K562 (cell line): Measurements from ENCODE around the gene BMF. TPM values are rescaled to one million over a fixed set of nuclear protein-coding genes. Genes with fewer than 3 reads are reported as not detected.

ENCODE experiments used
- ATAC-seq: fragments of 200-7000 bp; cut with Tn5 transposase; 3 replicates; pipeline ENCODE4 v1.9.1; 2020; ENCODE audit warnings: moderate library complexity
- BruUV-seq: library from RNA; stranded (reverse); fragments of 400-500 nt; replicated peaks from 2 replicates; lab custom pipeline; 2021; lab: Mats Ljungman, UMichigan
- CTCF ChIA-PET: fragments of 300-600 bp; formaldehyde crosslinking; extraction: SDS; loops from one replicate; lab custom pipeline; 2021; ENCODE audit warnings: low intra/inter-chr PET ratio; lab: Yijun Ruan, JAX
- POLR2A ChIA-PET: fragments of 300-600, 350-650 bp; sonication (Branson Sonifier 250); formaldehyde crosslinking; extraction: SDS; loops from one replicate; lab custom pipeline; 2021; ENCODE audit warnings: antibody characterized with exemption, inconsistent platforms; lab: Yijun Ruan, JAX
- DNase-seq, 4 experiments: peaks; one replicate each; pipeline versions ENCODE4 v3.0.0 to v3.0.0-alpha.2; 2011 to 2018; ENCODE audit warnings: low spot score in 3 of 4, mixed read lengths in 3 of 4; ENCODE audit errors: extremely low read depth in 1 of 4
- FAIRE-seq: peaks from 2 replicates; lab custom pipeline; 2011; peaks lifted over from hg19 to GRCh38; lab: Jason Lieb, UNC
- H2AFZ ChIP-seq: 2 replicates; pipeline ENCODE4 v1.6.0; 2011; ENCODE audit warnings: low read depth, low read length, control low read depth, inconsistent platforms
- H3K27ac ChIP-seq: fragments of 200-600 bp; 3 replicates; pipeline ENCODE4 v1.8.0; 2011; ENCODE audit warnings: low read depth, mild to moderate bottlenecking, control low read depth, inconsistent platforms, low read length, moderate library complexity, mixed read lengths; ENCODE audit errors: extremely low read depth
- H3K27me3 ChIP-seq, 2 experiments: fragments of 300-600 bp in 1 of 2; 2 replicates in 1 of 2; 3 replicates in 1 of 2; pipeline versions ENCODE4 v1.6.0 to v1.8.0; 2011; ENCODE audit warnings: inconsistent platforms in 2 of 2, low read length in 2 of 2, mild to moderate bottlenecking in 1 of 2, mixed read lengths in 1 of 2, moderate library complexity in 1 of 2; ENCODE audit not compliant: control insufficient read depth in 2 of 2, insufficient read depth in 2 of 2
- H3K36me3 ChIP-seq: fragments of 300-600 bp; 3 replicates; pipeline ENCODE4 v1.8.0; 2011; ENCODE audit warnings: mild to moderate bottlenecking, low read length, inconsistent platforms; ENCODE audit not compliant: control insufficient read depth, insufficient read depth
- H3K4me1 ChIP-seq, 2 experiments: fragments of 200-600 bp in 1 of 2; replicated peaks in 1 of 2; 2 replicates in 1 of 2; 3 replicates in 1 of 2; pipeline versions ENCODE4 v1.5.1 to v1.8.0; 2011; ENCODE audit warnings: inconsistent platforms in 2 of 2, low read length in 2 of 2, mild to moderate bottlenecking in 1 of 2, mixed read lengths in 1 of 2, moderate library complexity in 1 of 2; ENCODE audit not compliant: control insufficient read depth in 2 of 2, insufficient read depth in 2 of 2
- H3K4me2 ChIP-seq: 2 replicates; pipeline ENCODE4 v1.6.1; 2011; ENCODE audit warnings: low read length, control low read depth, inconsistent platforms, mixed read lengths; ENCODE audit not compliant: insufficient read depth
- H3K4me3 ChIP-seq: fragments of 200-600 bp; sonication (generic), shearing (Covaris generic); 2 replicates; pipeline ENCODE4 v1.5.1; 2016; ENCODE audit warnings: control low read depth, inconsistent platforms
- H3K79me2 ChIP-seq: fragments of 200-600 bp; 3 replicates; pipeline ENCODE4 v1.8.0; 2011; ENCODE audit warnings: low read length, inconsistent platforms; ENCODE audit not compliant: control insufficient read depth, insufficient read depth
- H3K9ac ChIP-seq, 2 experiments: 2 replicates each; pipeline versions ENCODE4 v1.6.0 to v1.6.1; 2011; ENCODE audit warnings: low read depth in 2 of 2, low read length in 2 of 2, control low read depth in 1 of 2, inconsistent platforms in 1 of 2, mild to moderate bottlenecking in 1 of 2, mixed read lengths in 1 of 2; ENCODE audit not compliant: insufficient read depth in 1 of 2
- H3K9me1 ChIP-seq: one replicate; pipeline ENCODE4 v1.6.0; 2011; ENCODE audit warnings: inconsistent platforms, mild to moderate bottlenecking, low read length, moderate library complexity; ENCODE audit not compliant: control insufficient read depth, insufficient read depth
- H3K9me3 ChIP-seq: replicated peaks from 2 replicates; pipeline ENCODE4 v1.5.1; 2011; ENCODE audit warnings: low read depth, low read length, inconsistent platforms; ENCODE audit not compliant: control insufficient read depth, insufficient read depth
- H4K20me1 ChIP-seq: replicated peaks from 2 replicates; pipeline ENCODE4 v1.6.1; 2011; ENCODE audit warnings: low read length, inconsistent platforms, mixed read lengths; ENCODE audit not compliant: control insufficient read depth, insufficient read depth
- CEBPG ChIP-seq, 3 experiments: fragments of 200-800 bp in 1 of 3; sonication (Bioruptor generic) in 1 of 3; sonication (generic) in 1 of 3; formaldehyde crosslinking in 1 of 3; IDR thresholded peaks in 2 of 3; conservative IDR thresholded peaks in 1 of 3; 2 replicates each; pipeline versions ENCODE4 v1.6.1 to v1.8.0; 2016 to 2022; ENCODE audit warnings: missing compliant biosample characterization in 2 of 3, missing genetic modification characterization in 2 of 3, mild to moderate bottlenecking in 1 of 3, missing genetic modification reagents in 1 of 3
- FOXO4 ChIP-seq: fragments of 450-650 bp; formaldehyde crosslinking; IDR thresholded peaks from 2 replicates; pipeline ENCODE4 v1.4.0; 2020; ENCODE audit warnings: mild to moderate bottlenecking, moderate library complexity
- HBP1 ChIP-seq: fragments of 450-650 bp; formaldehyde crosslinking; IDR thresholded peaks from 2 replicates; pipeline ENCODE4 v1.4.0; 2022; ENCODE audit warnings: missing genetic modification characterization
- PHF20 ChIP-seq: fragments of 450-650 bp; IDR thresholded peaks from 2 replicates; pipeline ENCODE4 v1.6.1; 2018; ENCODE audit not compliant: partially characterized antibody
- SAFB ChIP-seq: fragments of 200-400 bp; formaldehyde crosslinking; IDR thresholded peaks from 2 replicates; pipeline ENCODE4 v1.6.1; 2017; ENCODE audit warnings: low read depth, low read length, borderline replicate concordance
- WGBS: fragments of 100-300 bp; shearing (Covaris generic); methylation state at CpG from one replicate; pipeline ENCODE4 v1.1.6; 2016; ENCODE audit warnings: low coverage, mixed read lengths; ENCODE audit not compliant: insufficient coverage; ENCODE audit errors: missing lambda C conversion rate; 5-methylcytosine and 5-hydroxymethylcytosine counted together
- in situ Hi-C: fragments of 300-500 bp; cut with MboI; formaldehyde crosslinking; loops from 4 replicates; pipeline ENCODE4 v1.15.0; 2018; ENCODE audit warnings: inconsistent platforms, mixed read lengths
- intact Hi-C: fragments of 100-400 bp; cut with micrococcal nuclease; formaldehyde crosslinking; loops from 2 replicates; pipeline ENCODE4 v1.14.2; 2022
- polyA plus RNA-seq, 8 experiments: library from polyadenylated mRNA; depleted of rRNA in 4 of 8; stranded (reverse) in 5 of 8; unstranded in 3 of 8; fragments of >200 nt; fragmentation: Nextera tagmentation in 2 of 8; fragmentation: Illumina TruSeq in 1 of 8; extraction: Ambion mirVana in 2 of 8; extraction: Trizol in 1 of 8; gene quantifications; 2 replicates each; pipeline versions ENCODE4 v1.2.1 to v1.2.3, GENCODE V29; 2011 to 2014; ENCODE audit warnings: inconsistent platforms in 1 of 8, missing spikeins in 1 of 8
- total RNA-seq, 7 experiments: library from RNA; depleted of rRNA in 6 of 7; stranded (reverse); fragments of >200 nt in 6 of 7; fragmentation: Illumina TruSeq in 2 of 7; extraction: Trizol in 2 of 7; gene quantifications; 2 replicates each; pipeline versions ENCODE4 v1.2.1 to v1.2.3, GENCODE V29; 2011 to 2021; ENCODE audit warnings: low replicate concordance in 1 of 7

Gene BMF
- total and polyA plus RNA-seq, 9 of the 15 experiments (the other 6 are each of a cell fraction or from before 2014, with no cell fraction given) = 0.25 to 0.91 (median 0.59) TPM; not detected in 2

GRCh38 chr15:40121911-40122638 is 13.4 kb upstream of the BMF start:
- Histone ChIP-seq H2AFZ (no peak overlapping the region), H3K9me1 (peaks cover 2% of the 10 kb centered on the region), H3K27me3 (peaks cover 0 to 3% of the 10 kb centered on the region in 2 experiments; a peak in 4 of 5 replicates), H4K20me1 (no peaks in the 10 kb centered on the region; the same call in 1 of the 2 replicates), H3K4me1 (no peaks in the 10 kb centered on the region; a peak in 1 of 5 replicates), H3K36me3 (no peaks in the 10 kb centered on the region), H3K4me2 (no peak overlapping the region), H3K27ac (no peak overlapping the region), H3K79me2 (no peaks in the 10 kb centered on the region), H3K9me3 (no peaks in the 10 kb centered on the region), H3K4me3 (no peak overlapping the region), H3K9ac (no peak overlapping the region)
- DNase-seq (no peak), FAIRE-seq (no peak), ATAC-seq (no peak)
- ChIA-PET POLR2A (interaction anchor here (1.0 to 1.2 kb wide), 2 partner anchors 11 to 25 kb away, joined by 3 to 4 read pairs; no protein-coding TSS in a partner anchor), CTCF (no interaction called here)
- no peak for TF ChIP-seq HBP1 (CRISPR knock-in tag)
- TF ChIP-seq SAFB = no peak
- TF ChIP-seq CEBPG (CRISPR knock-in tag; IDR thresholded peaks at IDR 0.05) = no peak
- no peak for TF ChIP-seq CEBPG (tag; conservative IDR thresholded peaks at IDR 0.05 in 1 of 2, IDR thresholded peaks at IDR 0.05 in 1 of 2)
- TF ChIP-seq FOXO4 (CRISPR knock-in tag) = no peak
- TF ChIP-seq PHF20 = no peak
- 19% methylated on average over 6 of the region's 6 CpGs for WGBS
- no TSS peak for BruUV-seq
- intact Hi-C loops (no loop called here), in situ Hi-C loops (no loop called here)
